OCI-LY3 (cell line): ENCODE results near the gene EGFLAM.

Source experiments
- H2AFZ ChIP-seq: fragments of 200-600, 300-600 bp; shearing (Covaris generic); 2 replicates; pipeline ENCODE4 v1.6.0; 2014; ENCODE audit warnings: antibody characterized with exemption, low read depth, low read length
- H3K27ac ChIP-seq: fragments of 200-600, 300-600 bp; sonication (generic); 2 replicates; pipeline ENCODE4 v1.5.1; 2014; ENCODE audit warnings: mild to moderate bottlenecking, low read length, moderate library complexity, mixed read lengths
- H3K27me3 ChIP-seq: fragments of 200-600, 300-600 bp; sonication (generic); 2 replicates; pipeline ENCODE4 v1.6.1; 2014; ENCODE audit warnings: low read depth, low read length, mixed read lengths
- H3K36me3 ChIP-seq: fragments of 200-600, 300-600 bp; sonication (generic); replicated peaks from 2 replicates; pipeline ENCODE3; 2014; ENCODE audit warnings: low read depth, low read length, mixed read lengths
- H3K4me1 ChIP-seq: fragments of 300-600, 200-600 bp; sonication (generic); 2 replicates; pipeline ENCODE4 v1.6.1; 2014; ENCODE audit warnings: low read length, mixed read lengths
- H3K4me2 ChIP-seq: fragments of 200-600, 300-600 bp; sonication (generic); 2 replicates; pipeline ENCODE4 v1.6.1; 2014; ENCODE audit warnings: low read length, mixed read lengths
- H3K4me3 ChIP-seq: fragments of 300-600, 200-600 bp; sonication (generic); 2 replicates; pipeline ENCODE4 v1.5.1; 2014; ENCODE audit warnings: antibody characterized with exemption, mild to moderate bottlenecking, low read length, moderate library complexity
- H3K79me2 ChIP-seq: fragments of 300-600, 200-600 bp; shearing (Covaris generic); 2 replicates; pipeline ENCODE4 v1.6.1; 2014; ENCODE audit warnings: mild to moderate bottlenecking, low read length, mixed read lengths
- H3K9ac ChIP-seq: fragments of 300-600, 200-600 bp; shearing (Covaris generic); 2 replicates; pipeline ENCODE4 v1.6.0; 2014; ENCODE audit warnings: mild to moderate bottlenecking, low read length, moderate library complexity
- H3K9me3 ChIP-seq: fragments of 200-600, 300-600 bp; shearing (Covaris generic); 2 replicates; pipeline ENCODE4 v1.6.1; 2014; ENCODE audit warnings: low read length, mixed read lengths; ENCODE audit not compliant: insufficient read depth
- H4K20me1 ChIP-seq: fragments of 200-600, 300-600 bp; sonication (generic); 2 replicates; pipeline ENCODE4 v1.6.1; 2016; ENCODE audit warnings: low read length, mixed read lengths; ENCODE audit not compliant: insufficient read depth
- CTCF ChIP-seq: fragments of 200-600, 300-600 bp; sonication (generic); IDR thresholded peaks from 2 replicates; pipeline ENCODE4 v1.5.1; 2014; ENCODE audit warnings: antibody characterized with exemption, low read length, low read depth
- EZH2phosphoT487 ChIP-seq: fragments of 200-600 bp; shearing (Covaris generic); IDR thresholded peaks from 2 replicates; pipeline ENCODE4 v1.6.1; 2018; ENCODE audit warnings: antibody characterized with exemption, mixed run types, low read depth

EGFLAM gene

DNA sequence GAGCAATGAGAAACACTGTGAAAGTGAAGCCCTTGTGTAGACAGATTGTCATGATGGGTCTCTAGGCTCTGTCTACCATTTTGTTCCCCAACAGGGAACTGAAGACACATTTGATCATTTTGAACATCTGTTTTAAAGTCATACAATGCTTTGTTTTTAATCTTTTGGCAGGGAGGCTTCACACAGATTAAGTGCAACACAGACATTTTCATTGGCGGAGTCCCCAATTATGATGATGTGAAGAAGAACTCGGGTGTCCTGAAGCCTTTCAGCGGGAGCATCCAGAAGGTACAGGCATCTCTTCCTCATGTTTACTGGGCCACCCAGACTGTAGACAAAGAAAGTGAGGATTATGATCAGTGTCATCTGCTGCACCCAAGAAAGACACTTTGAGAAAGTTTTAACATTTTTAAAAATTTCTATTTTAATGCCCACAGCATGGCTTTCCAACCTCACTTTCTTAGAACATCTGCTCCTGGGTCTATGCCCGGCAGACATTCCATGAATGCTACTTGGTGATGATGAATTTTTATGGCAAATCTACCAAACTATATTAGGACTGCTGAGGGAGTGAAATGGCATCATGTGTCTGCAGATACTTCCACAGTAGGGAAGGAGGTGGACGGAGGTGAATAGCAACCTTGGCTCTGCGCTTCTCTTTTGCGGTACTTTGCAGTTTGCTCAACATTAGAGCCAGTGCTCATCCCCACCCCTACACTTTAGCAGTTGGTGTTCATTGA, 176.8 kb downstream of the EGFLAM start:
- no peaks in the 10 kb centered on the region for H3K4me1 ChIP-seq
- H3K79me2 ChIP-seq = no peaks in the 10 kb centered on the region
- no peaks in the 10 kb centered on the region for H3K36me3 ChIP-seq
- H3K27ac ChIP-seq = no peak overlapping the region
- TF ChIP-seq EZH2phosphoT487 (no peak), CTCF (no peak)
- H3K4me3 ChIP-seq = no peak overlapping the region
- H3K9me3 ChIP-seq = no peaks in the 10 kb centered on the region
- no peak overlapping the region for H2AFZ ChIP-seq
- no peaks in the 10 kb centered on the region for H4K20me1 ChIP-seq
- H3K4me2 ChIP-seq = no peak overlapping the region
- H3K27me3 ChIP-seq = peaks cover 30% of the 10 kb centered on the region
- no peak overlapping the region for H3K9ac ChIP-seq

DNA sequence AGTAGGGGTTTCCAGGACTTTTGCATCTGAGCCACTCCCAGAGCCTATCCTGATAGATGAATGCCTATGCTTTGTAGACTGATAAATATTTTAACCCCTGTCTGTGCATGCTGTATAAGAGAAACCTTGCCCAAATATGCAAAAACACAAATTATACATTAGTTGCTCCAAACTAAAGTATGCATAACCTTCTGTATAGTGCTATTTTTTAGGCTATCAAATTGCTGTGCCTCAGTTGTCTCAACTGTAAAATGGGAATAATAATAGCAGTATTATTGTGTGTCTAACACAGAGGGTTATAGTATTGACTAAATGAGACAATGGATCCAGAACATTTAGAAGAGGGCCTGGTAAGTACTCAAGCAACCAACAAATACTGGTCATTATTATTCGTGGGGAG, 180.4 kb downstream of the EGFLAM start:
- H3K4me1 ChIP-seq = no peaks in the 10 kb centered on the region
- H3K27ac ChIP-seq = no peak overlapping the region
- H3K9me3 ChIP-seq = no peaks in the 10 kb centered on the region
- no peak overlapping the region for H3K4me2 ChIP-seq
- H3K4me3 ChIP-seq = no peak overlapping the region
- H3K79me2 ChIP-seq = no peaks in the 10 kb centered on the region
- no peaks in the 10 kb centered on the region for H3K36me3 ChIP-seq
- H2AFZ ChIP-seq = no peak overlapping the region
- H3K27me3 ChIP-seq = peaks cover 32% of the 10 kb centered on the region
- H3K9ac ChIP-seq = no peak overlapping the region
- H4K20me1 ChIP-seq = no peaks in the 10 kb centered on the region
- TF ChIP-seq EZH2phosphoT487 = no peak
- no peak for TF ChIP-seq CTCF

- Histone ChIP-seq H3K27ac (no peak overlapping the region), H3K36me3 (no peaks in the 10 kb centered on the region), H3K9me3 (no peaks in the 10 kb centered on the region), H4K20me1 (no peaks in the 10 kb centered on the region), H3K4me1 (no peaks in the 10 kb centered on the region), H3K27me3 (peaks cover 29% of the 10 kb centered on the region), H3K4me2 (no peak overlapping the region), H3K79me2 (no peaks in the 10 kb centered on the region), H3K4me3 (no peak overlapping the region), H3K9ac (no peak overlapping the region), H2AFZ (no peak overlapping the region)
- TF ChIP-seq CTCF = peak; percentile 86
- no peak for TF ChIP-seq EZH2phosphoT487
Observed at GRCh38 chr5:38441453-38442246, 183.3 kb downstream of the EGFLAM start.

- H3K9me3 ChIP-seq = no peaks in the 10 kb centered on the region
- no peaks in the 10 kb centered on the region for H3K36me3 ChIP-seq
- no peak overlapping the region for H3K4me3 ChIP-seq
- H3K4me1 ChIP-seq = no peaks in the 10 kb centered on the region
- H3K79me2 ChIP-seq = no peaks in the 10 kb centered on the region
- no peak overlapping the region for H3K9ac ChIP-seq
- H3K4me2 ChIP-seq = no peak overlapping the region
- peaks cover 33% of the 10 kb centered on the region for H3K27me3 ChIP-seq
- no peak overlapping the region for H2AFZ ChIP-seq
- H4K20me1 ChIP-seq = peaks cover 4% of the 10 kb centered on the region; the same call in 1 of the 2 replicates
- no peak for TF ChIP-seq EZH2phosphoT487
- no peak for TF ChIP-seq CTCF
- no peak overlapping the region for H3K27ac ChIP-seq
Observed at GRCh38 chr5:38442247-38442573, 183.9 kb downstream of the EGFLAM start.
